Stimulated activated CD8-positive, alpha-beta memory T cell treated with anti-CD3 and anti-CD28 coated beads, Interleukin-7, amount 100 ng/mL, for 1 hour (primary cell): Measurements from ENCODE around the gene CCDC158.

Experiments used
- DNase-seq, 2 donors: peaks; one replicate each; pipeline ENCODE4 v3.0.0-alpha.2; 2020; ENCODE audit warnings: low read depth in 2 of 2

Gene CCDC158

DNA sequence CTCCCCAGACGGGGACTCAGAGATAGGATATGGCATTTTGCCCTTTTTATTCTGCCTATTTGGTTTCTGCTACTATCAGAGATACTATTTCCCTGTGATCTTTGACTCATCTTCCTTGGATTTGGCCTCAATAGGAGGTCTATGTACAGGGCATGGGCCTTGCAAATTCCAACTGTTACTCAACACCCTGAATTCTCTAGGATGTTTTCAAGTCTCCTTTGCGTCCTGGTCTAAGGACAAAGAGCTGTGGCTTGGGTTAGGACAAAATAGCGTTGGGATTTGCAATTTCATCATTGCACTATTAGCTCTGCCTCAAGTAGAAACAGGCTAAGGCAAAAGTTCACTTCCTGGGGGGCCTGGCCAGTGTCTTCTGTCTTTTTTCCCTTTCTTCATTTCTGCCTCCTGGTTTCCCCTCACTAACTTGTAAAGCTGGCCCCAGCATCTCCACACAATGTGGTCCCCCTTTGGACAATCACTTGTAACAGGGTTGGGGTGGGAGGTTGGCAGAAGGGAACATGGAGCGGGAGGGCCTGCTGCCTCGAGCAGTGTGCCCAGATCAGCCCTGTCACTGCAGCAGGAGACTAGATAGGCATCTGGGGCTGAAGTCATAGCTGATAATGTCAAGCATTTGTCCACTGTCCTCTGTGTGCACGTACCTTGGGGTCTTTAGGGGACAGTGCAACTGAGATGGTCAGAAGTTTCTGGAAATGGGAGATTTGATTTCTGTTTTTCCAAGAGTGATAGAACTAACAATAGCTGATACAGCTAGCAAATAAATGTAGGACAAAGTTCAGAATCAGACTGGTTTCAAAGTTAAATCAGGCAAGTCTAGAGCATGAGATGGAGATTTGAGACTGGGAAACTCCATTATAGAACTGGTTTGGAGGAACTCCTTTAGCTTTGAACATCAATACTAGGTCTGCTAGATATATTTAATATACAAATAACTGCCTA, 140.2 kb downstream of the CCDC158 start:
- no peak for DNase-seq

DNA sequence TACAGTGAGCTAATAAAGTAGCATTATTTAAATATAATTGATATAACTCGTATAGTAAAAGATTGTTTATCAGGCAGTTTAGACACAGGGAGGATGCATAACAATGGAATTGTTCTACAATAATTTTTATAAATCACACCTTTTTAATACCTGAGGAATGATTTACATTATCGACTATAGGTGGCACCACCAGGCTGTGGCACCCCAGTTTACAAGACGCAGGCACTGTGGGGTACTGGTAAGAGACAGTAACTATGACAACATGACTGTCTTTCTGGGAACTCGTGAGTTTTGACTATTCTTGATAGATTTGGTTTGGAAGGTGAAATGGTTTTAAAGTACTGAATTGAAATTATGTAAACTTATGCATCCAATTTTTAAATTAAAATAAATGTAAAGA, 141.5 kb downstream of the CCDC158 start:
- DNase-seq: no peak

DNA sequence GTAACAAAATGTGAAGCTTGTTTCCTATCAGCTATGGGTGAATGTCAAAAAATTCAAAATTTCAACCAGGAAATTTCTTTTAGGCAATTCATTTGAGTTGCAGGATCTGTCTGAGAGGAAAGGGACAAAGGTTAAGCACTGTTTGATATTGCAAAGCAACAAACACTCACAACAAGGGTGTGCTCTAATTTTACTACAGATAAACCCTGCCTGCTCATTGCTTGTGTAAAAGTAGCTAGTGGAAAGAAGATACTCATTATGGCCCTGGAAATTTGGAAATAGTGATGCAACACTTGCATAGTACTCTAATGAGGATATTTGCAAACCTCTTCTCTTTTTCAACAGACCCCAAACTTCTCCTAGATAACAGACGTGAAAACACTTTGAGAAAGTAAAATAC, 142.4 kb downstream of the CCDC158 start:
- no peak for DNase-seq

GRCh38 chr4:76277667-76278066, 143.3 kb downstream of the CCDC158 start:
- DNase-seq: no peak

DNA sequence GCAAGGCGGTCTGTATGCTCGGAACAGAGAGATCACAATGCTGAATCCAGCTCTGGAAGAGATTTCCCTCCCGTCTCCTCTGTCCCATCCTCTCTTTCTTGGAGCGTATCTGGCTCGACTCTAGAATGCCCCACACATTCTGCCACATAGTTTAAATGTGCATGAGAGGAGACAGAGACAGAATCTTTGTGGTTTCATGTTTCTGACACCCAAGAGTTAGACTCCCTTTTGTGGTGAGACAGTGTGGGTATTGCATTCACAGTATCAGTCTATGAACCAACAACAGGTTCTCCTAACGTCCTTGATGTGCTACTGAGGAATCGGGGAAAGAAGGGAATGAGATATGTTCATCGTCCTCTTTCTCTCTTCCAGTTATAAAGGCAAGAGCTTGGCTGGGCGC, 144.1 kb downstream of the CCDC158 start:
- DNase-seq: no peak

DNA sequence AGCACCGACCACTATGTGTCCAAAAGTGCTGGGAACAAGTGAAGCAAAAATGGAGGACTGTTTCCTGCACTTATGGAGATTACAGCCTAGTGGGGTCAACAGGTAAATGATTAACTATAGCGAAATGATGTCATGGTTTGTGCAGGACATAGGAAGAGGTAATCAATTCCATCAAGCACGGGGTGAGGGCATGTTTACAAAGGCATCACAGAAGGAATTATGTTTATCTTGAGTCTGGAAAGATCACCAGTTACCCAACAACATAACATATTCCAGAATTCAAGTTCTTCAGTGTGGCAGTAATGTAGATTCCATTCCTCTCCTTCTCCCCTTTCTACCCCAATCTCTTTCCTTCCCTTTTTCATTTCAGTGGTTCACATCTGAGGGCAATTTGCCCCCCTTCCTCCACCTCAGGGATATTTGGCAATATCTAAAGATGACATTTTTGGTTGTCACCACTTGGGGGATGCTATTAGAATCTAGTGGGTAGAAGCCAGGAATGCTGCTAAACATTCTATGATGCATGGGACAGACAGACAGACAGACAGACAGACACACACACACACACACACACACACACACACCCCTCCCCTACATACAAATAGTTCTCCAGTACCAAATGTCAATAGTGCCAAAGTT, 145.3 kb downstream of the CCDC158 start:
- DNase-seq: no peak

- no peak for DNase-seq
Observed at GRCh38 chr4:76272999-76273398, 147.9 kb downstream of the CCDC158 start.

DNA sequence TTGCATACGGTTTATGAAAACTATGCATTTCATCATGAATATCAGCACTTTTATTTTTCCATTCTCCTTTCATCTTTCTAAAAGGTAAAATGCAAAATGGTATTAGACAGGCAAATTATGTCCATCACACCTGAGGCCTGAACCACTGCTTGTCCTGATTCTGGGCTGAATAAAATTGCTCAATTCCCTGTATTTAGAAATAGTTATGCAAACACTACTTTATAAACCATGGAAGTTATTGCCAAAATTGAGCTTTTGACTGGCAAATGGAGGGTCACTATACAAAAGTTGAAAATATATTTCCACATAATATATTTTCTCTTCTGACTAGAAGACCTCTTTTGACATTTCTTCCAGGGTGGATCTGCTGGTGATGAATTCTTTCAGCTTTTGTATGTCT, 148.4 kb downstream of the CCDC158 start:
- no peak for DNase-seq

GRCh38 chr4:76272073-76272472, 148.9 kb downstream of the CCDC158 start:
- DNase-seq: no peak

DNA sequence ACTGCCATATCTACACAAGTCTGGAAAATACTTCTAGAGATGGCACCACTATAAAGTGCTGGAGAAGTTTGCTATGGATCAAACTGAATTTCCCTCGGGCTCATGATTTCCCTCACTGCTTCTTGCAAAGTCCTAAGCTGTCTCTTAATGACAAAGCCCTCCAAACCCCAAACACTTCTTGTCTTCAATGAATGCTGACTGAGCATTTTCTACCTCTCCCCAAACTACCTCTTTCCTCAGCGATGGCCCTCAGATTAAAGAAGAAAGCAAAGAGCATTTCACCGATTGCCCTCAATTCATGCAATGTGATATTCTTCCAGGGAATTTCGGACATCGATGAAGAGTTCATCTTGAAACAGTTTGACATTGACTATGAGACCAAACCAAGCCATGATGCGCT, 149.7 kb downstream of the CCDC158 start:
- DNase-seq: no peak

GRCh38 chr4:76270244-76271175, 150.4 kb downstream of the CCDC158 start:
- DNase-seq: no peak

DNA sequence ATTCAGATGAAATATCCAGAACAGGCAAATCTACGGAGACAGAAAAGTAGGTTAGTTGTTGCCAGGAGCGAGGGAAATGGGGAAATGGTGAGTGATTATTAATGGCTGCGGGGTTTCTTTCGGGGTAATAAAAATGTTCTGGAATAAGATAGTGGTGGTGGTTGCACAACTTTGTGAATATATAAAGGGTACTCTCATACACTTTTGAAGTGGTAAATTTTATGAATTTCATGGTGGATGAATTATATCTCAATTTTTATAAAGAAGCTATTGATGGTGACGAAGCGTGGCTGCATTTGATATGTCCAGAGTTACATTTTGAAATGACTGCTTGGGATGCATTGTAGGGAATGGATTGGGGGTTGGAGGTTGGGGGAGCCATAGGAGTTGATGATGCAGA, 153.1 kb downstream of the CCDC158 start:
- DNase-seq: no peak

GRCh38 chr4:76266627-76267026, 154.3 kb downstream of the CCDC158 start:
- DNase-seq: no peak

DNA sequence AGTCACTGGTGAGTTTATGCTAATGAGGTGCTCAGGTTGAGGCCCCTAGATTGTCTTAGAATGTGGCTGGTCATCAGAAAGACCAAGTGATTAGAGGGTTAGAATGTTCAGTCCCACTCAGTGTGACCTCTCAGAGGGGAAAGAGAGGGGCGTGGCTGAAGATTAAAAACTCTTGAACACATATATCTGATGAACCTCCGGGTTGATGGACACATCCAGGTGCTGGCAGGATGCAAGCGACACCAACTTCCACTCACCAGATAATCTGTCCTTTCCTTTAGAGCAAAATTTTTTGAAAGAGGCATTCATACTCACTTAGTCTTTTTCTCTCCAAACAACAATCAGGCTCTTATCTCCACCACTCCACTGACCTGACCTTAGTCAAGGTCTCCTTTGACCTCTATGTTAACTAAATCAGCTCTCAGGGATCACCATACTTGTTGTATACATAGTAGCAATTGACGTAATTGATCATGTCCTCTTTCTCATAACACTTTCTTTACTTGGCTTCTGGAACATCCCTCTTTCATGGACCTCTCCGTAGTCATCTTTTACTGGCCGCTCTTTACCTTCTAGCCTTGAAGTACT, 155.2 kb downstream of the CCDC158 start:
- no peak for DNase-seq
